Spinal cord (tissue), 10 donors: ENCODE results near the gene NR1D1. TPM values are rescaled to one million over a fixed set of nuclear protein-coding genes. Genes with fewer than 3 reads are reported as not detected.

Experiments
- DNase-seq, 6 donors: peaks; one replicate each; pipeline versions ENCODE4 v3.0.0 to v3.0.0-alpha.2; 2013 to 2015; ENCODE audit warnings: low spot score in 6 of 6, low read depth in 4 of 6
- H3K27ac ChIP-seq: one replicate; pipeline ENCODE4 v1.5.1; 2013; ENCODE audit warnings: low read depth, low read length, control low read depth
- H3K27me3 ChIP-seq: one replicate; pipeline ENCODE4 v1.6.1; 2013; ENCODE audit warnings: low read length; ENCODE audit not compliant: control insufficient read depth, insufficient read depth
- H3K36me3 ChIP-seq: one replicate; pipeline ENCODE4 v1.6.1; 2013; ENCODE audit warnings: low read length; ENCODE audit not compliant: control insufficient read depth, insufficient read depth
- H3K4me1 ChIP-seq: one replicate; pipeline ENCODE4 v1.6.1; 2013; ENCODE audit warnings: low read length; ENCODE audit not compliant: control insufficient read depth, insufficient read depth
- H3K4me3 ChIP-seq: one replicate; pipeline ENCODE4 v1.5.1; 2013; ENCODE audit warnings: low read depth, low read length, control low read depth
- H3K9me3 ChIP-seq: one replicate; pipeline ENCODE4 v1.6.1; 2013; ENCODE audit warnings: low read length; ENCODE audit not compliant: control insufficient read depth, insufficient read depth
- WGBS: methylation state at CpG from one replicate; pipeline ENCODE4 v1.1.5; 2013; ENCODE audit warnings: missing lambda C conversion rate; ENCODE audit not compliant: insufficient coverage; 5-methylcytosine and 5-hydroxymethylcytosine counted together
- polyA plus RNA-seq, 2 donors: library from polyadenylated mRNA; unstranded; fragments of 120-200 nt; gene quantifications; one replicate each; pipeline ENCODE4 v1.2.1, GENCODE V29; 2013; ENCODE audit not compliant: insufficient read length in 2 of 2
- total RNA-seq, 2 donors: library from RNA; depleted of rRNA in 1 of 2; stranded (reverse); fragments of 120-200 nt in 1 of 2; fragments of >200 nt in 1 of 2; gene quantifications; one replicate each; pipeline versions ENCODE4 v1.2.3 to v1.2.4, GENCODE V29; 2013 to 2014
- donor health status: healthy.

Gene NR1D1
- total and polyA plus RNA-seq, 4 donors = 3.3 to 12.4 (median 7.5) TPM

DNA sequence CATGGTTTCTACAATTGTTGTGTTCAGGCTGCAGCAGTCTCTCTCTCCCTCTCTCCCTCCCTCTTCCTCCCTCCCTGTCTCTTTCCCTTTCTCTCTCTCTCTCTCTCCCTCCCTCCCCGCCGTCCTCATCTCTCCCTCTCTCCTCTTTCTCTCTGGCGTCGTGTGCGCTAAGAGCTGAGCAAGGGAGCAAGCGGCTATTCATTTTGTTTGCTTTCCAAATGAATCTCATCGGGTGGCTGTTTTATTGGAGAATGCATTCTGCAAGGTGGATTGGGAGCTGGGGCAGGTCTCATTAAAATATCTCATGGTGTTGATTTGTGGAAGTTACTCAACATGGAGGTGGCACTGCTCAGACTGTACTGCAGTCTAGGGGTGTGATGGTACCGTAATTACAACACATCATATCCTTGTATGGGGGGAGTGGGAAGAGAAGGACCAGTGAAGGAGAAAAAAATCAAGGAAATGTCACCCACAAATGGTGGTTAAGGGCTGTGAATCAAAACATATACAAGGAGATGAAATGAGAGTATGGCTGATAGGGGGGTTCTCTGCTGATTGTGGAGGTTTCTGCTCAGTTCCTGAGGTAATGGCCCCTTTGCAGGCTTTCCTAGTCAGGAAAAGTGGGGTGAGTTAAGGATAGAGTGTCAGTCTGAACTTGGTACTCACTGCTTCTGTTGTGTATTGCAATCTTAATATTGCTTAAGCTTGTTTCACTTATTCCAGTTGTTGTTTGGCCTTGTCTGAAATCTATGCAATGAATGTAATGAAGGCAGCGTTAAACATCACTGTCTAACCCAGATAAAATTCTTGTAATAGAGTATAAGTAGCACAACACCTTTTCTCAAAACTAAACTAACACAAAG lies 24.1 kb upstream of the NR1D1 start:
- Histone ChIP-seq H3K27ac (peak overlapping the region; percentile 75), H3K27me3 (no peaks in the 10 kb centered on the region), H3K4me3 (peak overlapping the region; percentile 58), H3K9me3 (no peaks in the 10 kb centered on the region), H3K4me1 (peaks cover 18% of the 10 kb centered on the region), H3K36me3 (peaks cover 34% of the 10 kb centered on the region)
- DNase-seq = peak in 2 of 6 donors; percentile 66 to 86
- 0% methylated on average over 1 of the region's 9 CpGs for WGBS

DNA sequence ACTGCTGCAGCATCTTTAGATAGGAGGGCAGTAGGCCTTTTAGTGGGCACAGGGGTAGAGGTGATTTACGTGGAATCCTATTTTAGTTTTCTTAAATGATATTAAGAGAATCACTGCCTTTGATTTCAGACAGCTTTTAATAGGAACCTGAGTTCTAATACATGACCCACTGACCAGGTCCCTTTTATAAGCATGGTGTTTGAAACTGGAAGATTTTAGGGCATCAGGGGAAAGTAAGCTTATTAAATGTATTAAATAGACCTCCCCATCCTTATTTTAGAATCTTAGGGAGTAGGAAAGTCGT lies 23.4 kb upstream of the NR1D1 start:
- WGBS = no CpG with 5 or more reads among the region's 2 CpGs
- peak overlapping the region; percentile 75 for H3K27ac ChIP-seq
- peak overlapping the region; percentile 58 for H3K4me3 ChIP-seq
- H3K9me3 ChIP-seq = no peaks in the 10 kb centered on the region
- H3K4me1 ChIP-seq = peaks cover 19% of the 10 kb centered on the region
- no peak for DNase-seq
- H3K36me3 ChIP-seq = peaks cover 31% of the 10 kb centered on the region
- no peaks in the 10 kb centered on the region for H3K27me3 ChIP-seq

DNA sequence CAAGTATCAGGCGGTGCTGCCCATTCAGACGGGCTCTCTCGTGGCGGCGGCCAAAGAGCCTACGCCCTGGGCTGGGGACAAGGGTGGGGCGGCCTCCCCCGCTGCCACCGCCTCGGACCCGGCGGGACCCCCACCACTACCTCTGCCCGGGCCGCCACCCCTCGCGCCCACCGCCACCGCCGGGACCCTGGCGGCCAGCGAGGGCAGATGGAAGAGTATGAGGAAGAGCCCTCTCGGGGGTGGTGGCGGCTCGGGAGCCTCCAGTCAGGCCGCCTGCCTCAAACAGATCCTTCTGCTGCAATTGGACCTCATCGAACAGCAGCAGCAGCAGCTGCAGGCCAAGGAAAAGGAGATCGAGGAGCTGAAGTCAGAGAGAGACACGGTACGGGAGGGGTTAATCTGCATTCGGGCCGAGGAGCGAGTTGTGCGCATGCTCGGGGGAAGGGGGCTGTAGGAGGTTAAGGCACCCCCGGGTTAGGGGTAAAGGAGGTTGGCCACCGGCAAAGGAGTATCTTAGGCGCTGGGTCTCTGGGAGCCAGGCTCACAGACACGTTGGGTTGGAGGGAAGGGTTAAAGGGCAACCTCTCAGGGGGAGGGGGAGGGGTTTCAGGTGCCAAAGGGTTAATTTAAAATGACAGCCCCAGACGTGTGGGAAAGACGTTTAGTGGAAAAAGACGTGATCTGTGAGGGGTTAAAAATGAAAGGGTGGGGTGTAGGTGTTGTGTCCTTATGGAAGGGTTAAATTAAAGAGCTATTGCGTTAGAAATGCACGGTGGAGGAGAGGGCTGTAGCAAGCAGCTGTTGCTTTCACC lies 22.8 kb upstream of the NR1D1 start:
- H3K4me1 ChIP-seq = peaks cover 19% of the 10 kb centered on the region
- H3K4me3 ChIP-seq = peak overlapping the region; percentile 58
- WGBS = 0% methylated on average over 43 of the region's 43 CpGs
- peaks cover 26% of the 10 kb centered on the region for H3K36me3 ChIP-seq
- H3K9me3 ChIP-seq = no peaks in the 10 kb centered on the region
- DNase-seq = peak in 2 of 6 donors; percentile 93 to 97
- peak overlapping the region; percentile 75 for H3K27ac ChIP-seq
- H3K27me3 ChIP-seq = no peaks in the 10 kb centered on the region

DNA sequence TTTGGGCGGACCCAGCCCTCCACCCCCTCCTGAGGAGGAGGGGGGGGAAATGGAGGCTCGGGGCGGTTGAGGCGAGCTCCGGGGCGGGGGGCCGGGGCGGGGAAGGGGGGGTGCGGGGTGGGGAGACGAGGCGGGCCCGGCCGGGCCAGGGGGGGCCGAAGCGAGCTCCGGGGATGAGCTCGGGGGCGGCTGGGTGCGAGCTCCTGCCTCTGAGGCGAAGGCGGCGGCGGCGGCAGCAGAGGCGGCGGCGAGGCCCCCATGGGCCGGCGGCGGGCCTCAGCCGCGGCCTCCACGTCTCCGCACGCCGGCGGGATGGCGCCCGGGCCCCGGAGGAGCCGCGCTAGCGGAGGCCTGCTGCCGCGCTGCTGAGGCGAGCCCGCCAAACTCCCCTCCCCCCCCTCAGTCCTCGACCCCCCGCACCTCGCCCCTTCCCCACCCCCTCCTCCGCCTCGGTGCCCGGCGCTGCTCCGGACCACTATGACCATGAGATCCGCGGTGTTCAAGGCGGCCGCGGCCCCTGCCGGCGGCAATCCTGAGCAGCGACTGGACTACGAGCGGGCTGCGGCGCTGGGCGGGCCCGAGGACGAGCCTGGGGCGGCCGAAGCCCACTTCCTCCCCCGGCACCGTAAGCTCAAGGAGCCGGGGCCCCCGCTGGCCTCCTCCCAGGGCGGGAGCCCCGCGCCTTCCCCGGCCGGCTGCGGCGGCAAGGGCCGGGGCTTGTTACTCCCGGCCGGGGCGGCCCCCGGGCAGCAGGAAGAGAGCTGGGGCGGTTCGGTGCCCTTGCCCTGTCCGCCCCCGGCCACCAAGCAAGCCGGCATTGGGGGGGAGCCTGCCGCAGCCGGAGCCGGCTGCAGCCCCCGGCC lies 22.0 kb upstream of the NR1D1 start:
- under 1% methylated on average over 84 of the region's 97 CpGs for WGBS

DNA sequence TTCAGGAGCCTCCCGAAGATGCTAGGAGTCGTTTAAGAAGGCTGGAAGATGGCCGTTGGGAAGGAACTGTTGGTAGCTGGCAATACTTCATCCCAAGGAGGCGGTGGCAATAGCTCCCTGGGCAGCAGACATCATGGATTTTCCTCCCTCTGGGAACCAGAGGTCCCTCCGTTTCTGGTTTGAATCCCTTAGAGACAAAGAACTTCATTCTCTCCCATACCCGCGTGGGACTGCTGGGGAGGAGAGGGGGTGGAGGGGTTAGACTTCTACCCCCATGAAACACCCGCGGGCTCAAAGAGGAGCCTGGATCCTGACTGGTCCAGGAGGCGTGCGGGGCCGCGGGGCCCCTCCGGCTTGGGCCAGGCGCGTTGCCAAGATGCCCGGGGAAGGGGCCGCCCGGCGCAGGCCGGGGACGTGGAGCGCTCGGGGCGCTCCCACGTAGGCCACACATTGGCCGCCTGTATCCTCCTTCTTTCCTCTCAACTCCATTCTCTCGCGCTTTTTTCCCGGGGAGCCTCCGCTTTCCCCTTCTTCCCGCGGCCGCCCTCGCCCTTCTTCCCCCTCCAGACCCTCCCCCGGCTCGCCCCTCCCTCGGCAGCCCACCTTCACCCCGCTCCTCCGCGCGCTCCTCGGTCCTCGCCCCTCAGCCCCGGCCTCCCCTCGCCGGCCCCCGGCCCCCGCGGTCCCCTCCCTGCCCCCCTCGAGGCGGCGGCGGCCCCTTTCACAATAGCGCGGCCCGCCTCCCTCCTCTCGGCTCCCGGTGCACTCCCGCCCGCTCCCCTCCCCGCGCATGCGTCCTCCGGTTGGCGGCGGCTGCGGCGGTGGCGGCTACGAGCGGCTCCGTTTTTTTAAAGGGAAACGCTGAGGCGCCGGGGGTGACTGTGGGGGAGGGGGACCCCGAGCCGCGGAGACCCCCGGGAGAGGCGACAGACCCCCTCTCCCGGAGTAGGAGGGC lies 21.1 kb upstream of the NR1D1 start, which contains the start of gene MSL1:
MSL1 (plus strand) TSS at position 791 of the 955 bp plus-strand sequence. CDS start 642 bp downstream, outside the sequence.
- DNase-seq = peak in 3 of 6 donors; percentile 84 to 97 (median 96)
- Histone ChIP-seq H3K27ac (peak within 1 kb of the TSS; percentile 98), H3K9me3 (no peaks in the 10 kb centered on the region), H3K36me3 (peaks cover 11% of the 10 kb centered on the region), H3K4me1 (peaks cover 19% of the 10 kb centered on the region), H3K27me3 (no peaks in the 10 kb centered on the region), H3K4me3 (peak within 1 kb of the TSS; percentile 85)
- WGBS = 0% methylated on average over 52 of the region's 82 CpGs

More for the DNA sequence above, 22.0 kb upstream of the NR1D1 start:
- Histone ChIP-seq H3K27me3 (no peaks in the 10 kb centered on the region), H3K4me1 (peaks cover 19% of the 10 kb centered on the region), H3K27ac (peak overlapping the region; percentile 98), H3K36me3 (peaks cover 20% of the 10 kb centered on the region), H3K9me3 (no peaks in the 10 kb centered on the region), H3K4me3 (peak overlapping the region; percentile 85)
- peak in 2 of 6 donors; percentile 61 to 62 for DNase-seq

DNA sequence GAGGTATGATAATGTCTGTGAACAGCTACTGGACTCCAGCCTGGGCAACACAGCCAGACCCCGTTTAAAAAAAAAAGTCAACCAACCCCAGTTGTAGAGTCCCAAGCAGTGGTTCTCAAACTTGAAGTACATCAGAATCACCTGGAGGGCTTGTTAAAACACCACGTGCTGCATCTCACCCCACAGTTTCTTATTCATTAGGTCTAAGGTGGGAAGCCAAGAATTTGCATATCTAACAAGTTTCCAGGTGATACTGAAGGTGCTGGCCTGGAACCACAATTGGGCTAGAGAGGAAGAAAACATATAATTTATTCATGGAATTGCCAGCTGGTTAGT lies 14.7 kb upstream of the NR1D1 start:
- H3K4me3 ChIP-seq = no peak overlapping the region
- peaks cover 51% of the 10 kb centered on the region for H3K4me1 ChIP-seq
- no peak for DNase-seq
- H3K27me3 ChIP-seq = no peaks in the 10 kb centered on the region
- no CpG with 5 or more reads among the region's 2 CpGs for WGBS
- peaks cover 2% of the 10 kb centered on the region for H3K36me3 ChIP-seq
- peak overlapping the region; percentile 96 for H3K27ac ChIP-seq
- no peaks in the 10 kb centered on the region for H3K9me3 ChIP-seq

DNA sequence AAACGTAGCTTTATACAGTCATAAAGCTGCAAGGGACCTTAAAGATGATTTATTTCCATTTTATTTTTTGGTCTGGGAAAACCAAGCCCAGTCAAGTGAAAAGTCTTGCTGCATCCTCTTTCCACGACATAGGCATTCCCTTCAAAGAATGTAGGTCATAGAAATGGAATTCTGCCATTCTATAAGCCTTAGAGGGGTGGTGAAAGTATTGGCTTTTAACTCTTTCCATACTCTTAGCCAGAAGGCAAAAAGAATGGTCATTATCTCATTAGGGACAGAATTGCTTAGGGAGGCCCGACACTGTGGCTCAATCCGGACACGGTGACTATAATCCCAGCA lies 13.5 kb upstream of the NR1D1 start:
- no peak for DNase-seq
- WGBS = 0% methylated on average over 1 of the region's 5 CpGs

DNA sequence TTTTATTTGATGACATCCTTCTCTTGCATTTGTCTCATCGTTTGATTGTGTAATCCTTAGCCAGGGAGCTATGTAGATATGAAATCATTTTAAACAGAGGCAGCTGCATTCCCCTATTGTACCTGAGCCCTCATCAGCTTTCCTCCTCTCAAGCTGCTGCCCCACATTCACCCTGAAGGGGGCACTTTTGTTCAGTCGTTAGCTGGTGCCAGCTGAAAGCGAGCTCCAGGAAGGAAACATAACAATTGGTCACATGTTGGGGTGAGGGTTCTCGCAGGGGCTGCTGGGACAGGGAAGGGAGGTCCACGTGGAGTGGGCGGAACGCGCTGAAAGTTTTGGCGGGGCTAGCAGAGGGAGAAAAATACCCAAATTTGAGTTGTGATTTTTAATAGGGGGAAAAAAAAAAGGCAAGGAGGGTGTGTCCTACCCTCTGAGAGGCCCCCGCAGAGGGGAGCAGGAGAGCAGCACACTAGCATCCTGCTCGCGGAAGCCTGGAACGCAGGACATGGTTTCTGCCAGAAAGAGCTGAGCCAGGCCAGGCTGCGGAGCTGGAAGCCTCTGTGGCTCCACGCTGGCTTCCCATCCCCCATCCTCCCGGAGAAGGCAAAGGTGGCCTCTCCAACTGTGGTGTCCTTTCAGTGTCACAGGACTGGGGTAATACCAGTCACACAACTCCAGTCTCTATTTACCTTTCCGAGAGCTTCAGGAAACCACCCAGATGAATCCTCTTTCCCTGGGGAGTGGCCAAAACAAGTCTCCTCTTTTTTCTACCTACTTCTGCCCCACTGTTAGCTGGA lies 12.9 kb upstream of the NR1D1 start:
- WGBS = 0% methylated on average over 16 of the region's 17 CpGs
- H3K4me3 ChIP-seq = peak overlapping the region; percentile 66
- H3K9me3 ChIP-seq = no peaks in the 10 kb centered on the region
- peak; percentile 87 to 98 (median 92) for DNase-seq
- no peaks in the 10 kb centered on the region for H3K27me3 ChIP-seq
- H3K27ac ChIP-seq = peak overlapping the region; percentile 96
- no peaks in the 10 kb centered on the region for H3K36me3 ChIP-seq
- peaks cover 56% of the 10 kb centered on the region for H3K4me1 ChIP-seq

More for the DNA sequence above, 13.5 kb upstream of the NR1D1 start:
- Histone ChIP-seq H3K4me3 (peak overlapping the region; percentile 66), H3K4me1 (peaks cover 51% of the 10 kb centered on the region), H3K27me3 (no peaks in the 10 kb centered on the region), H3K36me3 (no peaks in the 10 kb centered on the region), H3K27ac (peak overlapping the region; percentile 96), H3K9me3 (no peaks in the 10 kb centered on the region)
